Tibial artery (tissue), 4 donors: ENCODE measurements around the gene SLC25A14.

ENCODE experiments used
- DNase-seq, 2 donors: peaks; one replicate each; pipeline ENCODE4 v3.0.0-alpha.2; 2019
- H3K27ac ChIP-seq, 2 donors: fragments of 200-600 bp; sonication (generic) in 1 of 2; 1 replicate in 1 of 2; 2 replicates in 1 of 2; pipeline ENCODE4 v1.5.1; 2018 to 2019; ENCODE audit warnings: mild to moderate bottlenecking in 1 of 2
- H3K27me3 ChIP-seq, 2 donors: fragments of 200-600 bp; sonication (generic) in 1 of 2; one replicate each; pipeline versions ENCODE4 v1.5.1 to v1.6.0; 2016 to 2019
- H3K36me3 ChIP-seq, 3 donors: fragments of 200-600 bp; sonication (generic) in 2 of 3; one replicate each; pipeline ENCODE4 v1.5.1; 2016 to 2019; ENCODE audit warnings: mild to moderate bottlenecking in 2 of 3
- H3K4me1 ChIP-seq, 4 donors: fragments of 200-600 bp; sonication (generic) in 2 of 4; 1 replicate in 3 of 4; 2 replicates in 1 of 4; pipeline ENCODE4 v1.5.1; 2016 to 2019
- H3K4me3 ChIP-seq, 2 donors: fragments of 200-600 bp; sonication (generic) in 1 of 2; 1 replicate in 1 of 2; 2 replicates in 1 of 2; pipeline ENCODE4 v1.5.1; 2018 to 2019; ENCODE audit warnings: mild to moderate bottlenecking in 2 of 2
- H3K9me3 ChIP-seq, 3 donors: fragments of 200-600 bp; sonication (generic) in 1 of 3; one replicate each; pipeline ENCODE4 v1.5.1; 2016 to 2019
- CTCF ChIP-seq, 2 experiments: fragments of 200-600 bp in 1 of 2; fragments of 450-650 bp in 1 of 2; IDR thresholded peaks; one replicate each; pipeline ENCODE4 v1.5.1; 2017 to 2019; ENCODE audit warnings: antibody characterized with exemption in 2 of 2, mild to moderate bottlenecking in 1 of 2, moderate library complexity in 1 of 2
- intact Hi-C: fragments of 100-400 bp; cut with DNase I; formaldehyde crosslinking; loops from one replicate; pipeline ENCODE4 v1.15.0; 2023; ENCODE audit warnings: low total_unique reads

The SLC25A14 gene, protein sequence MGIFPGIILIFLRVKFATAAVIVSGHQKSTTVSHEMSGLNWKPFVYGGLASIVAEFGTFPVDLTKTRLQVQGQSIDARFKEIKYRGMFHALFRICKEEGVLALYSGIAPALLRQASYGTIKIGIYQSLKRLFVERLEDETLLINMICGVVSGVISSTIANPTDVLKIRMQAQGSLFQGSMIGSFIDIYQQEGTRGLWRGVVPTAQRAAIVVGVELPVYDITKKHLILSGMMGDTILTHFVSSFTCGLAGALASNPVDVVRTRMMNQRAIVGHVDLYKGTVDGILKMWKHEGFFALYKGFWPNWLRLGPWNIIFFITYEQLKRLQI

GRCh38 chrX:130339408-130340222 lies at the start of gene SLC25A14:
TSS of gene SLC25A14 (plus strand) at chrX:130339919. CDS start at chrX:130340279, 360 bp downstream.
- TF ChIP-seq CTCF (IDR thresholded peaks at IDR 0.05) = no peak
- Histone ChIP-seq H3K36me3 (no peaks in the 10 kb centered on the region), H3K27me3 (no peaks in the 10 kb centered on the region), H3K27ac (peak within 1 kb of the TSS; percentile 71 to 72), H3K4me3 (peak within 1 kb of the TSS; percentile 72 to 78), H3K9me3 (no peaks in the 10 kb centered on the region), H3K4me1 (peaks cover 0 to 3% (median 0%) of the 10 kb centered on the region in 4 donors)
- peak; percentile 57 to 74 for DNase-seq
- intact Hi-C loops = no loop called here

DNA sequence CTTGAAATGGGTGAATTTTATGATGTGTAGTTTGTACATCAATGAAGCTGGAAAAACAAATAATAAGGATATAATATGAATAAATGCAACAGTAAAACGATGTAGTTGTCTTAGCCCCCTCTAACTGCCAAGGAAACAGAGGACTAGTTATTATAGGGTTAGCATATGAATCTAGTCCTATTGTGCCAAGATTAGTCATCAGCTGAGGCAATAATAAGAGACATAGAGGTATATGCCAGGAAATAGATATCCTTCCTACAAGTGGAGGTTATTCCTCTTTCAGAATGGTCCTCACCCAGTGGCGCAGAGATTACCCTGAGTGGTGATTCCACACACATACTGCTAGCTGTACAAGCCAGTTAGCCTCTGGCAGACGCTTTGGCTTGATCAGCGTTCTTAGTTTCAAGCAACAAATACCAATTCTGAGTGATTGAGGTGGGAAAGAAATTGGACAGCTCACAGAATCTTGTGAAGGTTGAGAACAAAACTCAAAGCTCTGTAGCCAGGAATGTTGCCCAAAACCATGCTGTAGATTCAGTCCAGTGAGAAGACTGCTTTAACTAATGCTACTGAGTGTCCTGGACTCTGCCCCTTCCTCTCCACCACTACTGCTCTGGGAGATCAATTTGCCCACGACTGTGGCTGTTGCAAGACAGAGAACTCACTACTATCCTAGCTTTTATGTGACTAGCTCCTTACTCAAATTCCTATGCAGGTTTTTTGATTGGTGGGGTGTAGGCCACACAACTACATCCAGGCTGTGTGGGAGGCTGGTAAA lies 44.0 kb upstream of the SLC25A14 start:
- no peaks in the 10 kb centered on the region for H3K9me3 ChIP-seq
- H3K4me3 ChIP-seq = no peak overlapping the region
- no peak for TF ChIP-seq CTCF (IDR thresholded peaks at IDR 0.05)
- intact Hi-C loops = no loop called here
- H3K27ac ChIP-seq = no peak overlapping the region
- DNase-seq = no peak
- no peaks in the 10 kb centered on the region for H3K27me3 ChIP-seq
- H3K36me3 ChIP-seq = no peaks in the 10 kb centered on the region
- peaks cover 0 to 9% (median 0%) of the 10 kb centered on the region in 4 donors for H3K4me1 ChIP-seq

GRCh38 chrX:130296297-130296678 lies 43.4 kb upstream of the SLC25A14 start:
- no peak for TF ChIP-seq CTCF (IDR thresholded peaks at IDR 0.05)
- Histone ChIP-seq H3K27ac (no peak overlapping the region), H3K27me3 (no peaks in the 10 kb centered on the region), H3K4me3 (no peak overlapping the region), H3K9me3 (no peaks in the 10 kb centered on the region), H3K4me1 (peaks cover 0 to 9% (median 0%) of the 10 kb centered on the region in 4 donors), H3K36me3 (no peaks in the 10 kb centered on the region)
- no peak for DNase-seq
- intact Hi-C loops = no loop called here

- intact Hi-C loops = no loop called here
- no peak overlapping the region for H3K4me3 ChIP-seq
- H3K27me3 ChIP-seq = no peaks in the 10 kb centered on the region
- peaks cover 0 to 9% (median 0%) of the 10 kb centered on the region in 4 donors for H3K4me1 ChIP-seq
- no peak for TF ChIP-seq CTCF (IDR thresholded peaks at IDR 0.05)
- H3K27ac ChIP-seq = no peak overlapping the region
- H3K36me3 ChIP-seq = no peaks in the 10 kb centered on the region
- no peaks in the 10 kb centered on the region for H3K9me3 ChIP-seq
- DNase-seq = no peak
Observed at GRCh38 chrX:130296743-130297142, 43.0 kb upstream of the SLC25A14 start.

GRCh38 chrX:130299279-130300009 lies 40.3 kb upstream of the SLC25A14 start:
- intact Hi-C loops = no loop called here
- Histone ChIP-seq H3K27ac (no peak overlapping the region), H3K4me3 (no peak overlapping the region), H3K9me3 (no peaks in the 10 kb centered on the region), H3K36me3 (no peaks in the 10 kb centered on the region), H3K27me3 (no peaks in the 10 kb centered on the region), H3K4me1 (peaks cover 0 to 9% (median 0%) of the 10 kb centered on the region in 4 donors)
- DNase-seq = no peak
- no peak for TF ChIP-seq CTCF (IDR thresholded peaks at IDR 0.05)
